Neural crest cell (in vitro differentiated cells): ENCODE data around the gene KRTAP5-5. TPM values are rescaled to one million over a fixed set of nuclear protein-coding genes. Genes with fewer than 3 reads are reported as not detected.
"Not testable (repeated sequence)": the region's sequence is repeated elsewhere in the genome, so short reads cannot be mapped to it uniquely, and the experiment has no call there.

Experiments
- DNase-seq: peaks from one replicate; pipeline ENCODE4 v3.0.0; 2021; ENCODE audit warnings: low read depth, mixed read lengths, low spot score
- H3K27ac Mint-ChIP-seq: one replicate; pipeline ENCODE4 v1.8.0; 2021; ENCODE audit warnings: mild to moderate bottlenecking, mixed read lengths; ENCODE audit not compliant: unreplicated experiment
- H3K27me3 Mint-ChIP-seq: 2 replicates; pipeline ENCODE4 v1.8.0; 2021; ENCODE audit warnings: low read depth, mild to moderate bottlenecking, mixed read lengths
- H3K36me3 Mint-ChIP-seq: 2 replicates; pipeline ENCODE4 v1.8.0; 2021; ENCODE audit warnings: low read depth, mild to moderate bottlenecking, mixed read lengths
- H3K4me1 Mint-ChIP-seq: 2 replicates; pipeline ENCODE4 v1.8.0; 2021; ENCODE audit warnings: mixed read lengths
- H3K4me3 Mint-ChIP-seq: one replicate; pipeline ENCODE4 v1.8.0; 2021; ENCODE audit warnings: mild to moderate bottlenecking, mixed read lengths
- H3K9me3 Mint-ChIP-seq: 2 replicates; pipeline ENCODE4 v1.8.0; 2021; ENCODE audit warnings: mixed read lengths
- total RNA-seq: library from RNA; stranded (reverse); gene quantifications from 2 replicates; pipeline ENCODE4 v1.2.1, GENCODE V29; 2021
- TF ChIP-seq, protein P1 (sequence below): fragments of 200-600 bp; sonication (generic); conservative IDR thresholded peaks from 2 replicates; pipeline ENCODE4 v1.5.0; 2021; ENCODE audit warnings: antibody characterized with exemption, mild to moderate bottlenecking

KRTAP5-5 gene
- total RNA-seq, 1 donor from 2014 or later = not detected

DNA sequence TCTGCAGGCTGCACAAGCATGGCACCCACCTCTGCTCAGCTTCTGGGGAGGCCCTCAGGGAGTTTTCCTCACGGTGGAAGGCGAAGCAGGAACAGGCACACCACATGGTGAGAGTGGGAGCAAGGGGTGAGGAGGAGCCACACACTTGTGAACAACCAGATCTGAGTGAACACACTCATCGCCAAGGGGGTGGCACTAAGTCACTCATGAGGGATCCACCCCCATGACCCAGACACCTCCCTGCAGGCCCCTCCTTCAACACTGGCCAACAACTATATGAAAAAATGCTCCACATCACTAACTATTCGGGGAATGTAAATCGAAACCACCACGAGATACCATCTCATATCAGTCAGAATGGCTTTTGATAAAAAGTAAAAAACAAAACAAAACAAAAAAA, 30.8 kb upstream of the KRTAP5-5 start:
- Mint-ChIP-seq H3K36me3 (no peaks in the 10 kb centered on the region), H3K27ac (no peak overlapping the region), H3K4me3 (no peak overlapping the region), H3K9me3 (peaks cover 5% of the 10 kb centered on the region), H3K27me3 (peaks cover 83% of the 10 kb centered on the region), H3K4me1 (peaks cover 6% of the 10 kb centered on the region)
- TF ChIP-seq, protein P1, sequence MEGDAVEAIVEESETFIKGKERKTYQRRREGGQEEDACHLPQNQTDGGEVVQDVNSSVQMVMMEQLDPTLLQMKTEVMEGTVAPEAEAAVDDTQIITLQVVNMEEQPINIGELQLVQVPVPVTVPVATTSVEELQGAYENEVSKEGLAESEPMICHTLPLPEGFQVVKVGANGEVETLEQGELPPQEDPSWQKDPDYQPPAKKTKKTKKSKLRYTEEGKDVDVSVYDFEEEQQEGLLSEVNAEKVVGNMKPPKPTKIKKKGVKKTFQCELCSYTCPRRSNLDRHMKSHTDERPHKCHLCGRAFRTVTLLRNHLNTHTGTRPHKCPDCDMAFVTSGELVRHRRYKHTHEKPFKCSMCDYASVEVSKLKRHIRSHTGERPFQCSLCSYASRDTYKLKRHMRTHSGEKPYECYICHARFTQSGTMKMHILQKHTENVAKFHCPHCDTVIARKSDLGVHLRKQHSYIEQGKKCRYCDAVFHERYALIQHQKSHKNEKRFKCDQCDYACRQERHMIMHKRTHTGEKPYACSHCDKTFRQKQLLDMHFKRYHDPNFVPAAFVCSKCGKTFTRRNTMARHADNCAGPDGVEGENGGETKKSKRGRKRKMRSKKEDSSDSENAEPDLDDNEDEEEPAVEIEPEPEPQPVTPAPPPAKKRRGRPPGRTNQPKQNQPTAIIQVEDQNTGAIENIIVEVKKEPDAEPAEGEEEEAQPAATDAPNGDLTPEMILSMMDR = no peak
- DNase-seq = no peak

DNA sequence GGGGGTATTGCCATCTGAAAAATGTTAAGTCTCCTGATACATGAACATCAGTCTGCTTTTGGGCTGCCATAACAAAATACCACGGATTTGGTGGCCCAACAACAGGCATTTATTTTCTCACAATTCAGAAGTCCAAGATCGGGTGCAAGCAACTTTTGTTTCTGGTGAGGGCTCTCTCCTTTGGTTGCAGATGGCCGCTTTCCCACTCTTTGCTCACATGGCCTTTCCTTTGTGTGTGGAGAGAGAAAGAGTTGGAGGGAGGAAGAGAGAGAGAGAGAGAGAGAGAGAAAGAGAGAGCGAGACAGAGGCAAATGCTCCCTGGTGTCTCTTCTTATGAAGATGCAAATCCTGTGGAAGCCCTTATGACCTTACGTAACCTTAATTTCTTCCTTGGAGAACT, 28.9 kb upstream of the KRTAP5-5 start:
- Mint-ChIP-seq H3K27me3 (peaks cover 65% of the 10 kb centered on the region), H3K27ac (no peak overlapping the region), H3K9me3 (peaks cover 5% of the 10 kb centered on the region), H3K4me1 (peaks cover 6% of the 10 kb centered on the region), H3K36me3 (no peaks in the 10 kb centered on the region), H3K4me3 (no peak overlapping the region)
- DNase-seq = no peak
- TF ChIP-seq, protein P1 = no peak

DNA sequence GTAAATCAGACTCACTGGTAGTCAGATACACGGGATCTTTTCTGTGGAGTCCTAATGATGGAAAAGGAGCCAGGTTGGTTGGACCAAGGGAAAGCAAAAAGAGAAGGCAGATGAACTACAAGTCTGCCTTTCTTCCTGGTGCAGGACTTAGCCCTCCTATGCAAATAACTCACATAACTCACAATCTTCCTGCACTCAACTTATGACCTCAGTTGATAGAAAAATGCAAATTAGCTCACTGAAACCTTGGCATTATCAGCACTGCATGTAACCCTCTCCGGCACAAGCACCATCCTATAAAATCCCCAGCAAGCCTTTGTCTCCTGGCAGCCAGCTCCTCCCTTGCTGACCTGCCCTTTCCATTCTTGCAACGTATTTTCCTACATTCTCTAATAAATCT, 27.9 kb upstream of the KRTAP5-5 start:
- peaks cover 58% of the 10 kb centered on the region for H3K27me3 Mint-ChIP-seq
- not testable (repeated sequence) for H3K36me3 Mint-ChIP-seq, H3K9me3 Mint-ChIP-seq, DNase-seq, H3K4me1 Mint-ChIP-seq, H3K27ac Mint-ChIP-seq, H3K4me3 Mint-ChIP-seq

DNA sequence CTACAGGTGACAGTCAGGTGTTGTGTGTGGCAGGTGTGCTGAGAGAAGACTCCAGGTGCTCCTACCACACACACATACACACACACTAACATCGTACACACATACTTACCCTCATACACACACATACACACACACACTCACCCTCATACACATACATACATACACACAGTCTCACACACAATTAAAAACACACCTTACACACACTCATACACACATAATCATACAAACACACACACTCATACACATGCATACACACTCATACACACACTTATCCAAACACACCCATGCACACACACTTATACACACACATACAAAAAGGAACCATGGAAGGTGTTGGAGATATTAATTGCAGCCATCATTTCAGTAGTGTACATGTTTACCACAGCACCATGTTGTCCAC, 25.9 kb upstream of the KRTAP5-5 start:
- TF ChIP-seq, protein P1 = no peak
- H3K27me3 Mint-ChIP-seq = peaks cover 54% of the 10 kb centered on the region
- H3K27ac Mint-ChIP-seq = no peak overlapping the region
- H3K4me1 Mint-ChIP-seq = peaks cover 9% of the 10 kb centered on the region
- no peak for DNase-seq
- no peak overlapping the region for H3K4me3 Mint-ChIP-seq
- no peaks in the 10 kb centered on the region for H3K36me3 Mint-ChIP-seq
- H3K9me3 Mint-ChIP-seq = peaks cover 5% of the 10 kb centered on the region

DNA sequence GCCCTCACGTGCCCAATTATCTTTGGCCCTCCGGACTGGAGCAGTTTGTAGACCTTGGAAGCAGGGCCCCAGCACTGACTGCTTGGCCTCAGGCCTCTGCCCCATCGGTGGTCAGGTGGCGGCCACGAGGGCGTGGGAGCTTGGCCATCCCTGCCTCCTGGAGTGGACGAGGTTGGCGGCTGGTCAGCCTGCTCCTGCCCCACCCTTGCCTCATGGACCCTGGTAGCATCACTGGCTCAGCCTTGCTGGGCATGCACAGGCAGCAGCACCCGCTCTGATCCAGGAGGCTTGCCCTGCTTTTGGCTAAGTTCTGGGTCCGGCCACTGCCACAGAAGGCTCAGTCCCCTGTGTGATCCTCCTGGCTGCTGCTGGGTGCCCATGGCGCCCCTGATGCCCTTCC, 25.4 kb upstream of the KRTAP5-5 start:
- Mint-ChIP-seq H3K27ac (no peak overlapping the region), H3K27me3 (peaks cover 51% of the 10 kb centered on the region), H3K4me3 (no peak overlapping the region), H3K9me3 (peaks cover 5% of the 10 kb centered on the region), H3K36me3 (no peaks in the 10 kb centered on the region), H3K4me1 (peaks cover 9% of the 10 kb centered on the region)
- DNase-seq = no peak
- TF ChIP-seq, protein P1 = no peak

DNA sequence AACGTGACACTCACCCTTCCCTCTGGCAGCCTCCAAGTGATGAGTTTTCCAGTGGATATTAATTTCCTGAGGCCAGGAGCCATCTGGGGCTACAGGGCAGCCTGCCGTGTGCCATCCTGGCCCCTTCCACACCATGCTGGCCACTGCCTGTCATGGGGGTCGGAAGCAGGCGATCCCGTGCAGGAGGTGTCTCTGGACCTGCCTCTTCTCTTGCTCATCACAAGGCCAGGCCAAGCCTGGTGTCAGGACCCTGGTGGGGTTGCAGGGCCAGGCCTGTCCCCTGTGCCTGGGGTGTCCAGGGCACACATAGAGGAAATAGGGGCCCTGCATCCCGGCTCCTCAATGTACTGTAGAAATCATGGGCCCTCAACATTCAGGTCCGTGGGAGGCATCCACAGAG, 24.9 kb upstream of the KRTAP5-5 start:
- TF ChIP-seq, protein P1 = no peak
- Mint-ChIP-seq H3K36me3 (no peaks in the 10 kb centered on the region), H3K9me3 (peaks cover 5% of the 10 kb centered on the region), H3K27ac (no peak overlapping the region), H3K27me3 (peaks cover 45% of the 10 kb centered on the region), H3K4me3 (no peak overlapping the region), H3K4me1 (peaks cover 9% of the 10 kb centered on the region)
- DNase-seq = no peak

DNA sequence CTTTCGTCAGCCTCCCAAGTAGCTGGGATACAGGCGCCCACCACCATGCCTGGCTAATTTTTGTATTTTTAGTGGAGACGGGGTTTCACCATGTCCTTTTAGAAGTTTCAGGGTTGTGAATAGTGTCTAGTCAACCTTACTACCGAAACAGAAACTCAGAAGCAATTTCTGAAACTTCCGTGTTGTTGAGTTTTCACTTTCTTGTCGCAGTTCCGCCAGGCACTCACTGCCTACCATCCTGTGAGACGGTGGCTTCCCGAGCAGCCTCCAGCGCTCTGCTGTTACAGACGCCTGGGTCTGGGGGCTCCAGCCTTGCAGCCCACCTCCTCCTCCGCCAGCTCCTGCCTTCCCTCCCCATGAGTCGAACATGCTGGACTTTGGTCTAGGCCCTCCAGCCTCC, 23.7 kb upstream of the KRTAP5-5 start:
- not testable (repeated sequence) for H3K27ac Mint-ChIP-seq, H3K36me3 Mint-ChIP-seq, H3K4me3 Mint-ChIP-seq, DNase-seq, H3K4me1 Mint-ChIP-seq, H3K9me3 Mint-ChIP-seq
- peaks cover 36% of the 10 kb centered on the region for H3K27me3 Mint-ChIP-seq

- H3K9me3 Mint-ChIP-seq, H3K4me1 Mint-ChIP-seq, DNase-seq, H3K4me3 Mint-ChIP-seq, H3K36me3 Mint-ChIP-seq: not testable (repeated sequence)
- peaks cover 27% of the 10 kb centered on the region for H3K27me3 Mint-ChIP-seq
- H3K27ac Mint-ChIP-seq = peak overlapping the region; percentile 83
Observed at GRCh38 chr11:1607156-1607845, 22.3 kb upstream of the KRTAP5-5 start.

- not testable (repeated sequence) for H3K27ac Mint-ChIP-seq, DNase-seq, H3K4me1 Mint-ChIP-seq, H3K9me3 Mint-ChIP-seq, H3K4me3 Mint-ChIP-seq, H3K36me3 Mint-ChIP-seq
- H3K27me3 Mint-ChIP-seq = peaks cover 25% of the 10 kb centered on the region
Observed at GRCh38 chr11:1607901-1608300, 21.7 kb upstream of the KRTAP5-5 start.
